ENCODE data around the gene PRKCQ.

Gene PRKCQ

GRCh38 chr10:6610647-6611046 lies 30.6 kb upstream of the PRKCQ start:
- FAIRE-seq (no peak), DNase-seq (ENCODE audit: insufficient read length, low spot score) (no peak)
- TF ChIP-seq POLR2A (IDR thresholded peaks at IDR 0.05; ENCODE audit: low read depth, low read length) = no peak

- FAIRE-seq (no peak), DNase-seq (ENCODE audit: insufficient read length, low spot score) (no peak)
- TF ChIP-seq POU2F2 (IDR thresholded peaks at IDR 0.05; ENCODE audit: low read depth, low read length) (no peak), PAX5 (IDR thresholded peaks at IDR 0.05; ENCODE audit: insufficient read depth, low read length, severe bottlenecking) (no peak), POLR2AphosphoS5 (IDR thresholded peaks at IDR 0.05; ENCODE audit: low read depth, low read length) (no peak), POLR2A (IDR thresholded peaks at IDR 0.05; ENCODE audit: low read depth, low read length) (no peak), TAF1 (IDR thresholded peaks at IDR 0.05; ENCODE audit: low read depth, low read length) (no peak), SPI1 (IDR thresholded peaks at IDR 0.05; ENCODE audit: low read depth, low read length) (no peak)
Measured at GRCh38 chr10:6609625-6610024, 29.5 kb upstream of the PRKCQ start.

- no peak for TF ChIP-seq POU2F2 (IDR thresholded peaks at IDR 0.05; ENCODE audit: low read depth, low read length)
- TF ChIP-seq PAX5 (IDR thresholded peaks at IDR 0.05; ENCODE audit: insufficient read depth, low read length, severe bottlenecking) = no peak
- no peak for TF ChIP-seq TAF1 (IDR thresholded peaks at IDR 0.05; ENCODE audit: low read depth, low read length)
- DNase-seq (ENCODE audit: insufficient read length, low spot score) (no peak), FAIRE-seq (no peak)
Measured at GRCh38 chr10:6607778-6608177, 27.7 kb upstream of the PRKCQ start.

- DNase-seq (ENCODE audit: insufficient read length, low spot score) (no peak), FAIRE-seq (no peak)
- TF ChIP-seq PAX5 (IDR thresholded peaks at IDR 0.05; ENCODE audit: insufficient read depth, low read length, severe bottlenecking) (no peak), POU2F2 (IDR thresholded peaks at IDR 0.05; ENCODE audit: low read depth, low read length) (no peak), TAF1 (IDR thresholded peaks at IDR 0.05; ENCODE audit: low read depth, low read length) (no peak), POLR2A (IDR thresholded peaks at IDR 0.05; ENCODE audit: low read depth, low read length) (no peak)
Measured at GRCh38 chr10:6607182-6607581, 27.1 kb upstream of the PRKCQ start.

- TF ChIP-seq POLR2A (IDR thresholded peaks at IDR 0.05; ENCODE audit: low read depth, low read length) = no peak
- TF ChIP-seq TAF1 (IDR thresholded peaks at IDR 0.05; ENCODE audit: low read depth, low read length) = no peak
- no peak for TF ChIP-seq POU2F2 (IDR thresholded peaks at IDR 0.05; ENCODE audit: low read depth, low read length)
- no peak for TF ChIP-seq PAX5 (IDR thresholded peaks at IDR 0.05; ENCODE audit: insufficient read depth, low read length, severe bottlenecking)
- no peak for TF ChIP-seq POLR2AphosphoS5 (IDR thresholded peaks at IDR 0.05; ENCODE audit: low read depth, low read length)
- TF ChIP-seq SPI1 (IDR thresholded peaks at IDR 0.05; ENCODE audit: low read depth, low read length) = no peak
- no peak for FAIRE-seq
- no peak for DNase-seq (ENCODE audit: insufficient read length, low spot score)
Measured at GRCh38 chr10:6603142-6604125, 23.4 kb upstream of the PRKCQ start.

GRCh38 chr10:6602700-6603084 lies 22.6 kb upstream of the PRKCQ start:
- no peak for FAIRE-seq
- DNase-seq (ENCODE audit: insufficient read length, low spot score) = no peak
- TF ChIP-seq POLR2A (IDR thresholded peaks at IDR 0.05; ENCODE audit: low read depth, low read length) = no peak
- no peak for TF ChIP-seq POLR2AphosphoS5 (IDR thresholded peaks at IDR 0.05; ENCODE audit: low read depth, low read length)
- no peak for TF ChIP-seq POU2F2 (IDR thresholded peaks at IDR 0.05; ENCODE audit: low read depth, low read length)

GRCh38 chr10:6602026-6602699 lies 22.1 kb upstream of the PRKCQ start:
- TF ChIP-seq PAX5 (IDR thresholded peaks at IDR 0.05; ENCODE audit: insufficient read depth, low read length, severe bottlenecking) = no peak
- no peak for TF ChIP-seq POU2F2 (IDR thresholded peaks at IDR 0.05; ENCODE audit: low read depth, low read length)
- no peak for TF ChIP-seq SPI1 (IDR thresholded peaks at IDR 0.05; ENCODE audit: low read depth, low read length)
- TF ChIP-seq POLR2AphosphoS5 (IDR thresholded peaks at IDR 0.05; ENCODE audit: low read depth, low read length) = no peak
- no peak for TF ChIP-seq TAF1 (IDR thresholded peaks at IDR 0.05; ENCODE audit: low read depth, low read length)
- no peak for TF ChIP-seq POLR2A (IDR thresholded peaks at IDR 0.05; ENCODE audit: low read depth, low read length)
- no peak for DNase-seq (ENCODE audit: insufficient read length, low spot score)
- FAIRE-seq = no peak

- DNase-seq (ENCODE audit: insufficient read length, low spot score) (no peak), FAIRE-seq (no peak)
- TF ChIP-seq TAF1 (IDR thresholded peaks at IDR 0.05; ENCODE audit: low read depth, low read length) = no peak
- TF ChIP-seq POU2F2 (IDR thresholded peaks at IDR 0.05; ENCODE audit: low read depth, low read length) = no peak
- TF ChIP-seq POLR2A (IDR thresholded peaks at IDR 0.05; ENCODE audit: low read depth, low read length) = no peak
- TF ChIP-seq POLR2AphosphoS5 (IDR thresholded peaks at IDR 0.05; ENCODE audit: low read depth, low read length) = no peak
- no peak for TF ChIP-seq PAX5 (IDR thresholded peaks at IDR 0.05; ENCODE audit: insufficient read depth, low read length, severe bottlenecking)
- TF ChIP-seq SPI1 (IDR thresholded peaks at IDR 0.05; ENCODE audit: low read depth, low read length) = no peak
Measured at GRCh38 chr10:6601246-6601805, 21.2 kb upstream of the PRKCQ start.

GRCh38 chr10:6600224-6600987 lies 20.3 kb upstream of the PRKCQ start:
- DNase-seq (ENCODE audit: insufficient read length, low spot score) = no peak
- no peak for FAIRE-seq

More at GRCh38 chr10:6600224-6600987, 20.3 kb upstream of the PRKCQ start:
- no peak for TF ChIP-seq POLR2AphosphoS5 (IDR thresholded peaks at IDR 0.05; ENCODE audit: low read depth, low read length)
- TF ChIP-seq TAF1 (IDR thresholded peaks at IDR 0.05; ENCODE audit: low read depth, low read length) = no peak
- TF ChIP-seq POLR2A (IDR thresholded peaks at IDR 0.05; ENCODE audit: low read depth, low read length) = no peak
- TF ChIP-seq PAX5 (IDR thresholded peaks at IDR 0.05; ENCODE audit: insufficient read depth, low read length, severe bottlenecking) = no peak
- no peak for TF ChIP-seq POU2F2 (IDR thresholded peaks at IDR 0.05; ENCODE audit: low read depth, low read length)
- no peak for TF ChIP-seq SPI1 (IDR thresholded peaks at IDR 0.05; ENCODE audit: low read depth, low read length)
